Transverse colon (tissue), 4 donors: ENCODE data around the gene RSU1. TPM values are rescaled to one million over a fixed set of nuclear protein-coding genes. Genes with fewer than 3 reads are reported as not detected.

Source experiments
- DNase-seq: peaks from one replicate; pipeline ENCODE4 v3.0.0-alpha.2; 2019
- H3K27ac ChIP-seq, 4 donors: fragments of 200-600 bp; sonication (generic); 2 replicates each; pipeline ENCODE4 v1.5.1; 2016 to 2018; ENCODE audit warnings: inconsistent platforms in 4 of 4
- H3K27me3 ChIP-seq: fragments of 200-600 bp; sonication (generic); 2 replicates; pipeline ENCODE4 v1.5.1; 2017; ENCODE audit warnings: inconsistent platforms
- H3K36me3 ChIP-seq, 4 donors: fragments of 200-600 bp; sonication (generic); 2 replicates each; pipeline ENCODE4 v1.5.1; 2017 to 2019; ENCODE audit warnings: inconsistent platforms in 4 of 4
- H3K4me1 ChIP-seq, 4 donors: fragments of 200-600 bp; sonication (generic); 2 replicates each; pipeline ENCODE4 v1.5.1; 2017 to 2020; ENCODE audit warnings: inconsistent platforms in 4 of 4
- H3K4me3 ChIP-seq, 4 donors: fragments of 200-600 bp; sonication (generic); 1 replicate in 1 of 4; 2 replicates in 3 of 4; pipeline versions ENCODE4 v1.5.1 to v1.6.1; 2017 to 2019; ENCODE audit warnings: inconsistent platforms in 4 of 4
- H3K9me3 ChIP-seq, 2 donors: fragments of 200-600 bp; sonication (generic); 2 replicates each; pipeline ENCODE4 v1.5.1; 2017 to 2019; ENCODE audit warnings: inconsistent platforms in 2 of 2
- EP300 ChIP-seq: sonication (generic); formaldehyde crosslinking; IDR thresholded peaks from one replicate; pipeline ENCODE4 v1.6.1; 2017; ENCODE audit warnings: antibody characterized with exemption, low read depth
- POLR2A ChIP-seq: fragments of 450-650 bp; IDR thresholded peaks from one replicate; pipeline ENCODE4 v1.6.1; 2016; ENCODE audit warnings: antibody characterized with exemption, mild to moderate bottlenecking, moderate library complexity
- POLR2AphosphoS5 ChIP-seq, 3 donors: sonication (generic); formaldehyde crosslinking; IDR thresholded peaks; one replicate each; pipeline ENCODE4 v1.6.1; 2016; ENCODE audit warnings: antibody characterized with exemption in 3 of 3
- WGBS, 2 donors: methylation state at CpG; one replicate each; pipeline ENCODE4 v1.1.5; 2018; ENCODE audit warnings: low coverage in 1 of 2; 5-methylcytosine and 5-hydroxymethylcytosine counted together
- in situ Hi-C, 4 donors: fragments of 200-750 bp; cut with MboI; loops; one replicate each; pipeline versions ENCODE4 v1.15.0 to v1.15.1; 2017; ENCODE audit warnings: low sequenced_read_pairs in 3 of 4, low pct_ligation_motif_present in 1 of 4, low pct_unique_long_range_greater_than_20kb in 1 of 4
- intact Hi-C: fragments of 100-400 bp; cut with DNase I; formaldehyde crosslinking; loops from one replicate; pipeline ENCODE4 v1.15.1; 2023; ENCODE audit warnings: low total_unique reads
- small RNA-seq, 4 donors: library from RNA; depleted of rRNA; stranded (forward); fragments of <200 nt; gene quantifications; one replicate each; pipeline ENCODE3, GENCODE V24; 2016
- total RNA-seq, 4 donors: library from RNA; depleted of rRNA; stranded (reverse); fragments of >200 nt; gene quantifications; one replicate each; pipeline ENCODE4 v1.1.0, GENCODE V29; 2016

RSU1 gene
- total RNA-seq, 4 donors from 2014 or later = 25.9 to 132 (median 67.0) TPM

GRCh38 chr10:16544099-16544498, 273.1 kb downstream of the RSU1 start:
- no peak for DNase-seq
- 52 to 70% methylated on average over 3 of the region's 3 CpGs for WGBS, 2 donors
- Histone ChIP-seq H3K4me1 (no peaks in the 10 kb centered on the region), H3K27me3 (no peaks in the 10 kb centered on the region), H3K36me3 (no peaks in the 10 kb centered on the region), H3K27ac (no peak overlapping the region), H3K4me3 (no peak overlapping the region), H3K9me3 (no peaks in the 10 kb centered on the region)
- intact Hi-C loops = no loop called here
- in situ Hi-C loops = loop anchor here in 1 of 4 donors (25.0 kb wide), 1 partner anchor 657 kb away; no protein-coding TSS in a partner anchor
- TF ChIP-seq EP300 (no peak), POLR2A (no peak), POLR2AphosphoS5 (IDR thresholded peaks at IDR 0.05) (no peak)

Small RNA genes lying within 50 kb of the gene (small RNA-seq; reads per million reads assigned to genes)
- gene RF02271 = 0 reads per million in 4 donors
